T-helper 2 cell (primary cell): Measurements from ENCODE around the gene CLN3.
"Not testable (repeated sequence)": the region's sequence is repeated elsewhere in the genome, so short reads cannot be mapped to it uniquely, and the experiment has no call there.

Experiments
- DNase-seq, 5 experiments: peaks; one replicate each; pipeline versions ENCODE4 v3.0.0 to v3.0.0-alpha.2; 2012 to 2022
- total RNA-seq, 2 donors: gene quantifications; one replicate each; lab custom pipeline; 2026; lab: John Stamatoyannopoulos, UW

Gene CLN3
- 10.9 to 11.7 reads per million in 2 donors for total RNA-seq

DNA sequence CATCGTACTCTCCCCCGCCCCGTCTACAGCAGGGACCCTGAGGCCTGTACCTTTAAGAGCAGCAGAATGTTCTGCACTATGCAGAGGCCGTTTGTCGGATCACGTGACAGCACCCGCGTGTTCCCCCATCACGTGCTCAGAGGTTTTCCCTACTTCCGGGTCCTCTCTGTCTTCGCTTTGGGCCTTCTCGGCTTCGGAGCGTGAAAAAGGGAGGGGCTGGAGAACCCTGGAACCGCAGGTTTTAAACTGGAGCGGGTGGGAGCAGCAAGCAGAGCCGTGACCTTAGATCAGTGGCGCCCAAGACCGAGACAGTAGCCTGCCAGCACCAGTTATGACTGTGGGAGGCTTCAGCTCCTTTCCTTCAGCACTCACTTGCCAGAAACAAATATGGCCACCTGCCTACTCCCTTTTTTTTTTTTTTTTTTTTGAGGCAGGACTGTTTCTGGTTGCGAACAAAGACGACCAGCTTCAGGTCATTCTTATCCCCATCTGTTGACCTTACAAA lies at the start of gene CLN3:
CLN3 (minus strand) TSS at position 105 of the 505 bp plus-strand sequence. CDS start 315 bp downstream, outside the sequence.
- peak; percentile 55 to 98 (median 81) for DNase-seq

DNA sequence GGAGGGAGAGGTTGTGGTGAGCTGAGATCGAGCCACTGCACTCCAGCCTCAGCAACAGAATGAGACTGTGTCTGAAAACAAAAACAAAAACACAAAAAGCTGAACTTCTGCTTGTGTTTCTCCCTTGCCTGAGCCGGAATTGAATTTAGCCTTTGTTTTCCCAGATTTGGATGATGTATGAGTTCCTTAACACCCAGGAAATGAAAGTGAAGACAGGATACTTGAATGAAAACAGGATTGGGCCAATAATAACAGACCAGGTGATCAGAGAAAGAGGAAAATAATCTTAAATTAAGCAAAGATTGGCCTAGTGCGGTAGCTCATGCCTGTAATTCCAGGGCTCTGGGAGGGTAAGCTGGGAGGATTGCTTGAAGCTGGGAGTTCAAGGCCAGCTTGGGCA lies 48.5 kb upstream of the CLN3 start:
- no peak for DNase-seq

DNA sequence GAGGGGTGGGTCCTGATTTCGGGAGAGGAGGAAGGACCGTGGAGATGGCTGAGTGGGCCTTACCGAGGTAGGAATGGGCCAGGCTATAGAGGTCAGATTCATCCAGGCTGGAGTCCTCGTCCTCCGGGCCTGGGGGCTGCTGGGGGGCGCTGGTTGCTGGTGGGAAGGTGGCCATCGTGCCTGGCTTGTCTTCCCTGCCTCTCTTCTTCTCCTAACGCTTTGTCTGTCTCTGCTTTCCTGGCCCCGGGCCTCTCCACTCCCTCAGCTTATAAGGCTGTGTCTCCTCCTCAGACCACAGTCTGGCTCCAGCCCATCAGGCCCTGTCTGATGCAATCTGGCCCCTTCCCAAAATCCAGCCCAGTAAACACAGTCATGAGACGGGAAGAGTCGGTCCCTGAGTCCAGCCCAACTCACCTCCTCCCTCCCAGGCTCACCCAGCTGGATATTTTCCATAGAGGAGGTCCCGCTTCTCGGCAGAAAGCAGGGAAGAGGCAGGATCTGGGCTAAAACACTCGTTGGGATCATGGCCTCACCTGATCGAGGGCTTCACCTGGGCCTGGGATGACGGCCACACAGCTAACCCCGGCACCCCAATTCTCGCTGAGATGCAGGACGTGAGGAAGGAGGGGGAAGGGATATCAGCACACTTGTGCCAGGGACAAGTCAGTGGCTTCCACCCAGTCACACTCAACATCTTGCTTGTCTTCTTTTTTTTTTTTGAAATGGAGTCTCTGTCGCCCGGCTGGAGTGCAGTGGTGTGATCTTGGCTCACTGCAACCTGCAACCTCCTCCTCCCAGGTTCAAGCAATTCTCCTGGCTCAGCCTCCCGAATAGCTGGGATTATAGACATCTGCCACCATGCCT lies 47.1 kb upstream of the CLN3 start, which contains the start of gene NUPR1:
NUPR1 (minus strand) TSS at position 242 of the 864 bp plus-strand sequence; CDS start at position 175, 67 bp downstream.
- DNase-seq = no peak

DNA sequence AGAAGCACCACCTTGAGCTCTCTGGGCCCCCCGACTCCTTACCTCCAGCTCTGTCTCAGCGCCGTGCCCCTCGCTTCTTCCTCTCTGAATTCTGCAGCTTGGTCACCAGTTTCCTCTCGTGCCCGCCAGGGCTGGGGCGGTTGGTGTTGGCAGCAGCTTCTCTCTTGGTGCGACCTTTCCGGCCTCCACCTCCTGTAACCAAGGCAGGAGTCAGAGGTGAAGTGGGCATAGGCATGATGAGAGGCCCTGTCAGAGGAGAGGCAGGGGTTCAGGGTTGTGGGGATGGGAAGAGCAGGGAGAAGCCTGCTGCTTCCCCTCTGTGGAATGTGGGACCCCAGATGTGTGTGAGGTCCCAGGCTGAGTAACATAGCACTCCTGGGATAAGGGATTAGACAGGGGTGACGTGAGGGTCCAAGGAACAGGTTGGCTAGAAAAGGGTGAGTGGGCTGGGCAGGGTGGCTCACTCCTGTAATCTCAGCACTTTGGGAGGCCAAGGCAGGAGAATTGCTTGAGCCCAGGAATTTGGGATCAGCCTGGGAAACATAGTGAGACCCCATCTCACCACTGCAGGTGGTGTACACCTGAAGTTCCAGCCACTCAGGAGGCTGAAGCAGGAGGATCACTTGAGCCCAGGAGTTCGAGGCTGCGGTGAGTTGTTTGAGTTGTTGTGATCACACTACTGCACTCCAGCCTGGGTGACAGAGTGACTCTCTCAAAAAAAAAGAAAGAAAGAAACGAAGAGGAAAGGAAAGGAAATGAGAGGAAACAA lies 46.3 kb upstream of the CLN3 start:
- no peak for DNase-seq

- DNase-seq = no peak
Observed at GRCh38 chr16:28537076-28537475, 45.2 kb upstream of the CLN3 start.

GRCh38 chr16:28534542-28535373 lies 42.9 kb upstream of the CLN3 start:
- DNase-seq = peak in 2 of 5 experiments; percentile 20 to 72

DNA sequence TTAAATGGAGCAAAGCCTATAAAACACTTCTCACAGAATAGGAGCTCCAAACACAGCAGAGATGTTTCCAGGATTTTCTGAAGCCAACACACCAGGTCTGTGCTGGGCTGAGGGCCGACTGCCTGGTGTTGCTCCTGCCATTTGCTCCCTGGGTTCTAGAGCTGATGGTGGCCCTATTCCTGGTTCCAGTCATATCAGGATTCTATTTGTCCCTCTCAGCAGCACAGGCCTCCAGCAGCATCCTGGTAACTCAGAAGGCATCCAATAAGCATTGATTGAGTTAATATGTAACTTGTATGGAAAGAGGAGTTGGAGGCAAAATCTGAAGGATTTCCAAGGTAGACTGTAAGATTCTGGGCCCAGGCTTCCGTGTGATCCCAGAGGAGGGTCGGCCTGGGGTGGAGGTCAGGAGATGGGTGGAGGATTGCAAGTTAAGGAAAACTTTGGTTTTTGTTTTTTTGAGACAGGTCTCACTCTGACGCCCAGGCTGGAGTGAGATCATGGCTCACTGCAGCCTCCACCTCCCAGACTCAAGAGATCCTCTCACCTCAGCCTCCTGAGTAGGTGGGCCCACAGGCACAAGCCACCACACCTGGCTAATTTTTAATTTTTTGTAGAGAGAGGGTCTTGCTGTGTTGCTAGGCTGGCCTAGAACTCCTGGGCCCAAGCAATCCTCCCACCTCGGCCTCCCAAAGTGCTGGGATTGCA lies 41.2 kb upstream of the CLN3 start:
- DNase-seq = no peak

DNA sequence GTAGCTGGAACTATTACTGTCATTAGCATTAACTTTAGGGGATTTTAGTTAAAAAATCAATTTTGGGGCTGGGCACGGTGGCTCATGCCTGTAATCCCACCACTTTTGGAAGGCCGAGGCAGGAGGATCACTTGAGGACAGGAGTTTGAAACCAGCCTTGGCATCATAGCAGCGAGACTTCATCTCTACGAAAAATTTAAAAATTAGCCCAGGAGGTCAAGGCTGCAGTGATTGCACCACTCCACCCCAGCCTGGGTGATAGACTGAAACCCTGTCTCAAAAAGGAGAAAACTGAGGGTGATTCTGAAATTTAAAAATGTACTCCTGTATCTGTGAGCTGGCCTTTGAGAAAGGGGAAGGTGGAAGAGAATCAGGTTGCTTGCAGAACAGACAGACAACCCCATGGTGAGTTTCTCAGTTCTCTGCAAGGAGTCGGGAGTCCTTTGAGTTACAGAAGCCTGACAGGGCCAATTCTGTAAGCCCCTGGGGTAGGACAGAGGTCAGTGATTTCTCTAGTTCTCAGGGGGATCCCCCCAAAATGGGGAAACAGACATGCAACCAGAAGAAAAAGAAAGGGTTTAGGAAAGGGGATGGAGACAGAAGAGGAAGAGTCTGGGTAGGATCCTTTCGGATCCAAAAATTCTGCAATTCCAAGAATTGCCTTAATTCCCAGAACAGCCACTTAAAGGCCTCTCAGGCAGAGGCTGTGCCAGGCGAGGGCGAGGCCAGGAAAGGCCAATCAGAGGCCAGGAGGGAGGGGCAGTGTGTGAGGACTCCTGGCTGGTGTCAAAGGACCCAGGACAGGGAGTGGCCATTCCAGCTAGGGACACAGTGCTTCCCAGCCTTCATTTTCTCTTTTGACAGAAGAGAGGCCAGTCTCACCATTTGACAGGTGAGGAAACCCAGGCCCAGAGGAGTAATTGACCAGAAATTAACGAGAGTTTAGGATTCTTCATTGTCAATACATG lies 40.2 kb upstream of the CLN3 start:
- DNase-seq = no peak

- DNase-seq = no peak
Observed at GRCh38 chr16:28529124-28529523, 37.2 kb upstream of the CLN3 start.

DNA sequence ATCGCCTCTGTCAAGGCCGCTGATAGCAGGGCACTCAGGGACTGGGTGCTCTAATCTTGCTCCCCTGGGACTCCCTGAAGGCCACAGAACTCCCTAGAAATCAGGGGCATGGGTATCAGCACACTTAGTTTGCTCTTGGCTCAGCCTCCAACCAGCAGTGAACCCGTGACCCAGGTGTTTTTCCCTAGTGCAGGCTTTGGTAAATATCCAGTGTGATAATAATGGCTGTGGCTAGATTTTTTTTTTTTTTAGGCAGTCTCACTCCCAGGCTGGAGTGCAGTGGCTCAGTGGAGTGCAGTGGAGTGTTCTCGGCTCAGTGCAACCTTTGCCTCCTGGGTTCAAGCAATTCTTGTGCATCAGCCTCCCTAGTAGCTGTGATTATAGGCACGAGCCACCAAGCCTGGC lies 36.6 kb upstream of the CLN3 start:
- DNase-seq = no peak

- no peak for DNase-seq
Observed at GRCh38 chr16:28527985-28528384, 36.1 kb upstream of the CLN3 start.

DNA sequence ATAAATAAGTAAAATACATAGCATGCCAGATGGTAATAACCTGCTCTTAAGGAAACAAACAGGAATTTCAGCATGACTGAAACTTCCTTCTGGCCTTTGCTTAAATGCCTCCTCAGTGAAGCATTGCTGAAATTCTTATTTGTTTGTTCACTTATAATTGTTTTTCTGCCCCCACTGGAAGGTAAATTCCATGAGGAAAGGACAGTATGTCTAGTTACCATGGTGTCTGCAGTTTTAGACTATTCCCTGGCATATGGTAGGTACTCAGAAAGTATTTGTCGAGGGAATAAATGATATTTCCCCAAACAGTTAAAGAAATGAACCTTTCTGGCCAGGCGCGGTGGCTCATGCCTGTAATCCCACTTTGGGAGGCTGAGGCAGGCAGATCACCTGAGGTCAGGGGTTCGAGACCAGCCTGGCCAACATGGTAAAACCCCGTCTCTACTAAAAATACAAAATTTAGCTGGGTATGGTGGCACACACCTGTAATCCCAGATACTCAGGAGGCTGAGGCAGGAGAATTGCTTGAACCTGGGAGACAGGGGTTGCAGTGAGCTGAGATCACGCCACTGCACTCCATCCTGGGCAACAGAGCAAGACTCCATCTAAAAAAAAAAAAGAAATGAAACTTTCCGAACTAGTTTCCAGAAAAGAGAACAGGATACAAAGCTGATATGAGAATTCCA lies 35.4 kb upstream of the CLN3 start:
- DNase-seq = not testable (repeated sequence)

GRCh38 chr16:28526201-28527099 lies 34.6 kb upstream of the CLN3 start:
- DNase-seq = no peak

- peak in 1 of 5 experiments; percentile 30 for DNase-seq
Observed at GRCh38 chr16:28524681-28525171, 32.9 kb upstream of the CLN3 start.

GRCh38 chr16:28522792-28523191 lies 30.9 kb upstream of the CLN3 start:
- no peak for DNase-seq

GRCh38 chr16:28521436-28521835 lies 29.6 kb upstream of the CLN3 start:
- DNase-seq = no peak

- no peak for DNase-seq
Observed at GRCh38 chr16:28520672-28521071, 28.8 kb upstream of the CLN3 start.

DNA sequence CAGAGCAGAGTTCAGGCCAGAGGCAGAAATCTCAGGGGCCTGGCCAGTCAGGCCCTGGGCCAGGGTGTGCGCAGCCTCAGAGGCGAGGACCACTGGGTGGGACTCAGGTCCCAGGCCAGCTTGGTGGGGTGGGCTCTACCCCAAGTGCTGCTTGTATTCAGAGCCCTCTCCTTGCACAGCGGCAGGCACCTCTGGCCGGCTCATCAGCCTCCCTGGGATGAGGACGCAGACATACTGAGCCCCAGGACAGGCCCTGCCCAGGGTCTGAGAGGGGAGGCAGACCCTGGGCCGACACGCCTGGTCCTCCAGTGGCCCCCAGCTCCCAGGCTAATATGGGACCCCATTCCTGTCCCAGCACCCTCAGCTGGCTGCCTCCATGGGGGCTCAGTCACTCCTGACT lies 22.4 kb upstream of the CLN3 start:
- DNase-seq = no peak
